Inflammatory macrophage (primary cell): Measurements from ENCODE around the gene RNF125.
A peak's percentile ranks its signal among the peaks of the same experiment; 100 is the strongest.
"Not testable (repeated sequence)": the region's sequence is repeated elsewhere in the genome, so short reads cannot be mapped to it uniquely, and the experiment has no call there.

Experiments
- DNase-seq, 2 donors: peaks; one replicate each; pipeline ENCODE4 v3.0.0-alpha.2; 2020 to 2022

Gene RNF125

GRCh38 chr18:32025744-32026143 lies 7.1 kb downstream of the RNF125 start:
- DNase-seq = no peak

GRCh38 chr18:32026491-32027086 lies 8.0 kb downstream of the RNF125 start:
- DNase-seq = no peak

GRCh38 chr18:32029558-32029957 lies 10.9 kb downstream of the RNF125 start:
- DNase-seq = no peak

GRCh38 chr18:32032609-32033008 lies 14.0 kb downstream of the RNF125 start:
- no peak for DNase-seq

- no peak for DNase-seq
Measured at GRCh38 chr18:32036506-32037180, 18.0 kb downstream of the RNF125 start.

- DNase-seq = no peak
Measured at GRCh38 chr18:32037616-32038015, 19.0 kb downstream of the RNF125 start.

GRCh38 chr18:32040936-32041335 lies 22.3 kb downstream of the RNF125 start:
- peak; percentile 26 to 47 for DNase-seq

- peak; percentile 63 to 79 for DNase-seq
Measured at GRCh38 chr18:32042337-32042736, 23.7 kb downstream of the RNF125 start.

- DNase-seq = peak; percentile 82 to 83
Measured at GRCh38 chr18:32048507-32049091, 30.0 kb downstream of the RNF125 start.

GRCh38 chr18:32049393-32050171 lies 31.0 kb downstream of the RNF125 start:
- peak; percentile 76 to 79 for DNase-seq

- DNase-seq = no peak
Measured at GRCh38 chr18:32056613-32057358, 38.2 kb downstream of the RNF125 start.

- no peak for DNase-seq
Measured at GRCh38 chr18:32057624-32058165, 39.1 kb downstream of the RNF125 start.

- no peak for DNase-seq
Measured at GRCh38 chr18:32060026-32060425, 41.4 kb downstream of the RNF125 start.

GRCh38 chr18:32067375-32068167 lies 48.9 kb downstream of the RNF125 start:
- DNase-seq = no peak

- peak; percentile 42 to 47 for DNase-seq
Measured at GRCh38 chr18:32072321-32072720, 53.7 kb downstream of the RNF125 start.

GRCh38 chr18:32074206-32074605 lies 55.6 kb downstream of the RNF125 start:
- DNase-seq = no peak

- no peak for DNase-seq
Measured at GRCh38 chr18:32078845-32079244, 60.2 kb downstream of the RNF125 start.

- DNase-seq = no peak
Measured at GRCh38 chr18:32081881-32082280, 63.3 kb downstream of the RNF125 start.

- DNase-seq = no peak
Measured at GRCh38 chr18:32083781-32084180, 65.2 kb downstream of the RNF125 start.

GRCh38 chr18:32086881-32087280 lies 68.3 kb downstream of the RNF125 start:
- DNase-seq = peak; percentile 32 to 62

GRCh38 chr18:32090831-32091230 lies 72.2 kb downstream of the RNF125 start:
- not testable (repeated sequence) for DNase-seq
